ENCODE measurements around the gene FSCN2.
A peak's percentile ranks its signal among the peaks of the same experiment; 100 is the strongest.
"Not testable (repeated sequence)": the region's sequence is repeated elsewhere in the genome, so short reads cannot be mapped to it uniquely, and the experiment has no call there.

The FSCN2 gene

GRCh38 chr17:81526662-81527571, 1.3 kb upstream of the FSCN2 start:
- DNase-seq (ENCODE audit: low spot score): no peak

- DNase-seq (ENCODE audit: low spot score): no peak
These were observed 140 bp downstream of the FSCN2 start for GRCh38 chr17:81528384-81528650.

- DNase-seq (ENCODE audit: low spot score): no peak
These were observed 667 bp downstream of the FSCN2 start for GRCh38 chr17:81528651-81529436.

GRCh38 chr17:81529437-81529803, 1.2 kb downstream of the FSCN2 start:
- no peak for DNase-seq (ENCODE audit: low spot score)

GRCh38 chr17:81531013-81531412, 2.8 kb downstream of the FSCN2 start:
- not testable (repeated sequence) for DNase-seq (ENCODE audit: low spot score)

- not testable (repeated sequence) for DNase-seq (ENCODE audit: low spot score)
These were observed 3.8 kb downstream of the FSCN2 start for GRCh38 chr17:81531998-81532404.

- DNase-seq (ENCODE audit: low spot score): no peak
These were observed 4.5 kb downstream of the FSCN2 start for GRCh38 chr17:81532490-81533287.

- DNase-seq (ENCODE audit: low spot score): no peak
These were observed 5.4 kb downstream of the FSCN2 start for GRCh38 chr17:81533339-81534141.

GRCh38 chr17:81534157-81535006, 6.2 kb downstream of the FSCN2 start:
- no peak for DNase-seq (ENCODE audit: low spot score)

GRCh38 chr17:81535007-81535328, 6.8 kb downstream of the FSCN2 start:
- DNase-seq (ENCODE audit: low spot score): no peak

GRCh38 chr17:81535480-81536298, 7.5 kb downstream of the FSCN2 start:
- DNase-seq (ENCODE audit: low spot score): no peak

GRCh38 chr17:81536299-81537290, 8.4 kb downstream of the FSCN2 start:
- DNase-seq (ENCODE audit: low spot score): no peak

- DNase-seq (ENCODE audit: low spot score): peak; percentile 69
These were observed 9.2 kb downstream of the FSCN2 start for GRCh38 chr17:81537343-81537855.

GRCh38 chr17:81537856-81538555, 9.8 kb downstream of the FSCN2 start:
- DNase-seq (ENCODE audit: low spot score): no peak

GRCh38 chr17:81538651-81539570, 10.7 kb downstream of the FSCN2 start:
- DNase-seq (ENCODE audit: low spot score): no peak

GRCh38 chr17:81539571-81539900, 11.4 kb downstream of the FSCN2 start:
- DNase-seq (ENCODE audit: low spot score): no peak
